GM12874 (cell line): Measurements from ENCODE around the gene NAPSA.

Experiments used
- CTCF ChIP-seq: IDR thresholded peaks from 2 replicates; pipeline ENCODE4 v1.5.1; 2011; ENCODE audit warnings: low read depth, mild to moderate bottlenecking, control low read depth, low read length, moderate library complexity; ENCODE audit not compliant: insufficient read depth

NAPSA gene

DNA sequence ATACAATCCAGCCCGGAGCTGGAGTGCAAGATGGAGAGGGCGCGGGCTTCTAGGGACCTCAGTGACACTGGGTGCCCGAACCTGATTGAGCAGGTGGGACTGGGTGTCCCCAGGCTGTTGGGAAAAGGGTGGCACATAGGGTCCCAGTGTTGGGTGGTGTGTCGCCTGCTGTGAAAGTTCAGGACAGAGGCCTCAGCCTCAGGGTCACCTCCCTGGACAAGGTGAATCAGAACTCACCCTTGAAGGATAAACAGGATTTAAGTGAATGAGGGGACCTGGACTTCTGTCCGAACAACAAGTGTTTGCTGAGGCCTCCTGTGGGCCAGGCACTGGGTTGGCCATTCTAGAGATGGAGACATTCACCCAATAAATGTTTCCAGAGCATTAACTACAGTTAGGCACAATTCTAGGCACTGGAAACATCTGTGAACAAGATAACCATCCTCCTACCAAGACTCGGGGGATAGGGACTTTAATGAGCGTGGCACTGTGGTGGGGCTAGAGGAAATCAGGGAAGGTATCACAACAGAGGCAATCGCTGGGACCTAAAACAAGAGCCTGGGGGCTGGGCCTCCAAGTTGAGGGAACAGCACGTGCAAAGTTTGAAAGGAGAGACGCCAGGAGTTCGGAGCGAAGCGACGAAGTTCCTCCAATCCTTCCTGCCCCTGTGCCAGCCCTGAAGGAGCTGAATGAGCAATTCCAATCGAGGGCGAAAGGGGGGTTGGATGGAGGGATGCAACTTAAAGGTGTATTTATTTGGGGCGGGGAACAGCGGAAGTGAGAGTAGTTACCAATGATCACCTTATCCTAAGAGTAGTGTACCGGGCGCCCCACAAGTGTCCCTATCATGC lies 17.8 kb upstream of the NAPSA start:
- TF ChIP-seq CTCF, result no peak

DNA sequence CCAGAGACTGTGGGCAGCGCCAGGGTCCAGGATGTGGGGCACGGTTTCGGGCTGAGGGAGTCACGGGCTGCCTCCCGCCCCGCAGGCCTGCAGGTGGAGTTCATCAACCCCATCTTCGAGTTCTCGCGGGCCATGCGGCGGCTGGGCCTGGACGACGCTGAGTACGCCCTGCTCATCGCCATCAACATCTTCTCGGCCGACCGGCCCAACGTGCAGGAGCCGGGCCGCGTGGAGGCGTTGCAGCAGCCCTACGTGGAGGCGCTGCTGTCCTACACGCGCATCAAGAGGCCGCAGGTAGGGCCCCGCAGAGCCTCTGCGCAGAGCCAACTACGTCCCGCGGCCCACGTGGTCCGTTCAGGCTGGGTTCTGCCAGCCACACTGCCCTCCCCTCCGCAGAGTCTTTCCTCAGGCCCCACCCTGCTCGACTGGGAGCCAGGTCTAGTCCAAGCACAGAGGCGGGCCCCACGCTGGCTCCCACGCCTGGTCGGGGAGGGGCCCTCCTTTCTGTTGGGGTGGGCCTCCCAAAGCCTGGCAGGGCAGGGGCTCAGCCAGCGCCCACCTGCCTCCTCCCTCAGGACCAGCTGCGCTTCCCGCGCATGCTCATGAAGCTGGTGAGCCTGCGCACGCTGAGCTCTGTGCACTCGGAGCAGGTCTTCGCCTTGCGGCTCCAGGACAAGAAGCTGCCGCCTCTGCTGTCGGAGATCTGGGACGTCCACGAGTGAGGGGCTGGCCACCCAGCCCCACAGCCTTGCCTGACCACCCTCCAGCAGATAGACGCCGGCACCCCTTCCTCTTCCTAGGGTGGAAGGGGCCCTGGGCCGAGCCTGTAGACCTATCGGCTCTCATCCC lies 16.7 kb upstream of the NAPSA start:
- TF ChIP-seq CTCF, result no peak

GRCh38 chr19:50380751-50381151 lies 15.3 kb upstream of the NAPSA start:
- TF ChIP-seq CTCF, result no peak

DNA sequence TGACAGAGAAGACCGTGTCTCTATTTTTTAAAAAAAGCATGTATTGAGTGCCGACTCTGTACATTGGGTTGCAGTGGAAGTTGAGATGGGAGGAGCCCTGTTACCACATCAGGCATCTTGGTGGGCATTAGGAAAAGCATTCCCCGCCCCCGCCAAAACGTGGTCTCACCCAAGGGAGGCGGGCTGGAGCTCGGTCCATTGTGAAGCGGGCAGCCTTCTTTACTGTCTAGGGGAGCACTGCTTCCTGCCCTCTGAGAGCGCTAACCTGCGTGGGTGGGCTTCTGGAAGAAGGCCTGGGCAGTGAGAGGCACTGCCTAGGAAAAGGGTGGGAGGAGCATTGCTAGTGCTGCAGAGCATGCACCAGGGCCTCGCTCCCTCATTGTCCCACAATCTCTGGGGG lies 14.7 kb upstream of the NAPSA start:
- TF ChIP-seq CTCF, result no peak

DNA sequence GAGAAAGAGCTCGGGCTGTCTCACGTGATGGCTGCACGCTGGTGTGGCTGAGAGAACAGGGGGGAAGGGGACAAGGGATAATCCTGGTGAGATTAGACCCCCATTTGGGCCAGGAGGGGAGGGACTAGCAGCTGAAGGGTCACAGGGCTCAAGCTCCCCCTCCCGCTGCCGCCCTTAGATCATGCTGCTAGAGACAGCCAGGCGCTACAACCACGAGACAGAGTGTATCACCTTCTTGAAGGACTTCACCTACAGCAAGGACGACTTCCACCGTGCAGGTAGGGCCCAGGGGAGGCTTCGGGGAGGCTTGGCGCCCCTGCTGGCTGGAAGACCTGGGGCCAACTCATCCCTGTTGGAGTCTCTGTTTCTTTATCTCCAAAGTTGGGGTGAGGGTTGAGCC lies 14.2 kb upstream of the NAPSA start:
- no peak for TF ChIP-seq CTCF

- TF ChIP-seq CTCF, result no peak
These were observed 13.4 kb upstream of the NAPSA start for GRCh38 chr19:50378863-50379236.

- no peak for TF ChIP-seq CTCF
These were observed 12.9 kb upstream of the NAPSA start for GRCh38 chr19:50378169-50378862.
